Coronary artery (tissue), 2 donors: ENCODE data around the gene ASPHD2.

Experiments used
- DNase-seq: peaks from one replicate; pipeline ENCODE4 v3.0.0-alpha.2; 2017; ENCODE audit warnings: low spot score
- H3K27ac ChIP-seq, 2 donors: fragments of 200-600 bp; sonication (generic); one replicate each; pipeline ENCODE4 v1.5.1; 2016 to 2019
- H3K4me3 ChIP-seq: fragments of 200-600 bp; sonication (generic); 2 replicates; pipeline ENCODE4 v1.5.1; 2016; ENCODE audit warnings: mild to moderate bottlenecking, moderate library complexity
- CTCF ChIP-seq: fragments of 200-600 bp; sonication (generic); IDR thresholded peaks from one replicate; pipeline ENCODE4 v1.5.1; 2019; ENCODE audit warnings: antibody characterized with exemption

Gene ASPHD2

GRCh38 chr22:26453216-26453615 lies 24.2 kb downstream of the ASPHD2 start:
- DNase-seq, result no peak
- H3K4me3 ChIP-seq, result no peak overlapping the region
- no peak overlapping the region for H3K27ac ChIP-seq
- no peak for TF ChIP-seq CTCF

DNA sequence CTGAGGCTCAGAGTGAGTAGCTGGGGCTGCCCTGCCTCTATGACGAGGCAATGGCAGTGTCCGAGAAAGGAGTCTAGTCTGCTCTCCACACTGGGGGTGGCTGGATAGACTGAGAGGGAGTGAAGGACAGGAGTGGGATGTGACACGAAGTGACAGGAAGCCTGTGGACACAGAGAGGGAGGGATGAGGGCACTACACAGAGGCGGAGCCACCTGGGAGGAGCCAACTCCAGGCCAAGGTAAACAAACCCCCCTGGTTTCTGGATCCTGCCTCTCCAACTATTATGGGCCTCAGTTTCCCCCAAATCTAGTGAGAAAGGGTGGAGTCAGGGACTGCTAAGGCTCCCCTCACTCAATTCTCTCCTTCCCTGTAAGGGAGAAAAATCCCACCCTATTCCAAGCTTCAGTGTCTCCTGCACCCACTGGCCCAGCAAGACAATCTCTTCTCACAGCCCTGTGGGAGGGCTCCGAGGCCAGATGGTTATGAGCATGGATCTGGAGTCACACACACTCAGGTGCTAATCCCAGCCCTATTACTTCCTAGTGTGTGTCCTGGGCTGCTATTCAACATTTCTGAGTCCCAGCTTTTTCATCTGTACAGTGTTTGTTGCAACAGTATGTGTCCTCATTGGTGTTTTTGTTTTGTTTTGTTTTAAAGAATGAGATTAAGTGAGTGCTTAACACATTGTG lies 24.9 kb downstream of the ASPHD2 start:
- DNase-seq, result no peak
- H3K27ac ChIP-seq, result no peak overlapping the region
- H3K4me3 ChIP-seq, result no peak overlapping the region
- TF ChIP-seq CTCF, result no peak

- Histone ChIP-seq H3K27ac (no peak overlapping the region), H3K4me3 (no peak overlapping the region)
- TF ChIP-seq CTCF, result no peak
- DNase-seq, result no peak
Measured at GRCh38 chr22:26457661-26458272, 28.7 kb downstream of the ASPHD2 start.

DNA sequence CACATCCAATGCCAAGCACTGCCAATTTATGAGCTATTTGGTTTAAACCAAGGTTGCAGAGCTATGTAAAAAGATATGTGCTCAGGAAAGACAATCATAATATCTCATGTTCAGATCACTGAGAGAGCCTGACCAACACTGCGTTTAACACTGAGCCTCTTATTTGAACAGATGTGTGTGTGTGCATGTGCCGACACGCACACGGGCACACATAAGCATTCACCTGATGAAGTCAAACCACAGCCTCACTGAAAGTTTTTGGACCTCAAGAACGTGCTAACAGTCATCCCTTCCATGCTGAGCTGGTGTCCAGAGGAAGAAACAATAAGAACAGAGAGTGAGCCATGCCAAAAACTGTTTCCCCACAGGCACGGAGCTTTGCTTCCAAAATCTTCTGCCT lies 31.1 kb downstream of the ASPHD2 start:
- no peak for TF ChIP-seq CTCF
- Histone ChIP-seq H3K27ac (no peak overlapping the region), H3K4me3 (no peak overlapping the region)
- no peak for DNase-seq

GRCh38 chr22:26461188-26461810 lies 32.2 kb downstream of the ASPHD2 start:
- no peak overlapping the region for H3K27ac ChIP-seq
- TF ChIP-seq CTCF, result peak; percentile 38
- H3K4me3 ChIP-seq, result no peak overlapping the region
- DNase-seq, result no peak

DNA sequence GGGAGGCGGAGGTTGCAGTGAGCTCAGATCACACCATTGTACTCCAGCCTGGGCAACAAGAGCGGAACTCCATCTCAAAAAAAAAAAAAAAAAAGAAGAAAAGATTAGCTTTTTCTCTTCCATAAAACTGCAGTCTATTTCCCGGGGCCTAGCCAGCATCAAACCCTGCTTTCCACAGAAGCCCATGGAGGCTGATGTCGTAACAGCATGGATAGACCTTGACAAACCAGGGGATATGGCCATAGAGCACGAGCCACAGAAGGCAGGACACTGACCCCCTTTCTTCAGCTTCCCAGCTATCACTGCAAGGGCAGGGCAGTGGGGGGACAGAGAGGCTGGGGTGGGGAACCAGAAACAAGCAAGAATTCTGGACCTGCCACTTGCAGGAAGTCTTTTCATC lies 33.0 kb downstream of the ASPHD2 start:
- TF ChIP-seq CTCF, result no peak
- DNase-seq, result no peak
- no peak overlapping the region for H3K27ac ChIP-seq
- H3K4me3 ChIP-seq, result no peak overlapping the region

DNA sequence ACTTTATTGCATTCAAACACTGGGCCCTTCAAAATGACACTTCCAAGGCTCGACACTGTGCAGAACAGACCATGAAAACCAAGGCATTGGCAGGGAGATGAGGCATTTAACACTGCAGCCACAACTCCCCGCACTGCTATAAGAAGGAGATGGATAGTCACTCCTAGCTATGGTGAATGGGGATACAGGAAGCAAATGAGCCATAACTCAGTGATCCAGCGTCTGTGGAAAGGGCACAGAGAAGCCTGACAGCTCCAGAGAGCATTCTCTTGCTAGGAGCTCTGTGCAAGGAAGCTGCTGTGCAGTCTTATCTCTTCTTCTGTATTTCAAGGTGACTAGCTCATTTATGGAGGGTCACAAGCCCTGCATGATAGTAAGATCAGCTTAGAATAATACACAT lies 33.6 kb downstream of the ASPHD2 start:
- TF ChIP-seq CTCF, result no peak
- no peak overlapping the region for H3K27ac ChIP-seq
- no peak overlapping the region for H3K4me3 ChIP-seq
- DNase-seq, result no peak
